Measurements from ENCODE around the gene PCGF3.

GRCh38 chr4:674172-675035 lies 31.2 kb upstream of the PCGF3 start, which contains the start of the genes ATP5ME and MYL5:
- TF ChIP-seq CTCF (IDR thresholded peaks at IDR 0.05 in 2 of 3, conservative IDR thresholded peaks at IDR 0.05 in 1 of 3; ENCODE audit: borderline replicate concordance in 1 of 3, insufficient read depth in 1 of 3, low read depth in 2 of 3, low read length in 2 of 3) = peak in 2 of 3 experiments; percentile 79 to 93; a peak in 4 of 6 replicates
- no peak for TF ChIP-seq FOSL1 (IDR thresholded peaks at IDR 0.05; ENCODE audit: low read depth)
- TF ChIP-seq ZBTB33 (IDR thresholded peaks at IDR 0.05; ENCODE audit: extremely low read depth, insufficient replicate concordance, low read length) = peak; percentile 68
- no peak for TF ChIP-seq EZH2phosphoT487 (IDR thresholded peaks at IDR 0.05; ENCODE audit: borderline replicate concordance)
- peak; percentile 95 for TF ChIP-seq POLR2AphosphoS5 (IDR thresholded peaks at IDR 0.05; ENCODE audit: low read depth, low read length)
- TF ChIP-seq POLR2A (IDR thresholded peaks at IDR 0.05; ENCODE audit: borderline replicate concordance, extremely low read depth, insufficient read depth, insufficient read length) = peak; percentile 76
